GM21786 (cell line): ENCODE results near the gene AMIGO3.

Experiments used
- ATAC-seq: cut with Tn5 transposase; IDR thresholded peaks from one replicate; pipeline ENCODE4 v1.9.1; 2021; ENCODE audit not compliant: unreplicated experiment

AMIGO3 gene

DNA sequence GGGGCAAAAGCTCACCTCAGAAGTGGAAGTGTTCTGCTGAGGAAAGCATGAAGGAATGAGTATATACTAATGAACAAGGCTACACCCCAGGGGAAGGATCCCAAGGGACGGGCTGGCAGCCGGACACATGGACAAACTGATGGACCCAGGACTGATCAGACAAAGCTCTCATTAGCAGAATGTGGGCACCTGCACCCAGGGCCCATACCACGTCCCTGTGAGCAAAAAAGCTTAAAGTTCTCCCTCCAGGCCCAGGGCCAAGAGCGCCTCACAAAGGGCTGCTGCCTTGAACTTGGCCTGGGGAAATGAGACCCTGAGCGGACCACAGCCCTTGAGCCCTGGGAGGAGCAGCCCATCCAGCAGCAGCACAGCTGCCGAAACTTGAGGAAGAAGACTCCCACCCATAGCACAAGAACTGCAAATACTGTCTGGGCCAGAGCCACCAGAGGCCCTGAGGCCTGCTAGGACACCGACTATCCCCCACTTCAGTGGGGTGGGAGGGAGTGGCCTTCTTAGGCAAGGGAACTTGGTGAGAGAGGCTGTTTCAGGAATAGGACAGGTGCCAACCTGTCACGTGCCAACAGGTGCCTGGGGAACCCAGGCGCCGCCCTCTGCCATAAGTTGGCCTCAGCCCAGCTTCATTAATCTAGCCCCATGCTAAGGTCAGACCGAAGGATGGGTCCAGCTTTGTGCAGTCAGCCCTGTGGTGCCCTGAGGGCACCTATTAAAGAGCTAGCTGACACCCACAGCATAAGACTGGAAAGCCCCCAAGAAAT, 6.6 kb upstream of the AMIGO3 start:
- ATAC-seq: no peak

GRCh38 chr3:49724586-49724985, 5.1 kb upstream of the AMIGO3 start:
- ATAC-seq: no peak

DNA sequence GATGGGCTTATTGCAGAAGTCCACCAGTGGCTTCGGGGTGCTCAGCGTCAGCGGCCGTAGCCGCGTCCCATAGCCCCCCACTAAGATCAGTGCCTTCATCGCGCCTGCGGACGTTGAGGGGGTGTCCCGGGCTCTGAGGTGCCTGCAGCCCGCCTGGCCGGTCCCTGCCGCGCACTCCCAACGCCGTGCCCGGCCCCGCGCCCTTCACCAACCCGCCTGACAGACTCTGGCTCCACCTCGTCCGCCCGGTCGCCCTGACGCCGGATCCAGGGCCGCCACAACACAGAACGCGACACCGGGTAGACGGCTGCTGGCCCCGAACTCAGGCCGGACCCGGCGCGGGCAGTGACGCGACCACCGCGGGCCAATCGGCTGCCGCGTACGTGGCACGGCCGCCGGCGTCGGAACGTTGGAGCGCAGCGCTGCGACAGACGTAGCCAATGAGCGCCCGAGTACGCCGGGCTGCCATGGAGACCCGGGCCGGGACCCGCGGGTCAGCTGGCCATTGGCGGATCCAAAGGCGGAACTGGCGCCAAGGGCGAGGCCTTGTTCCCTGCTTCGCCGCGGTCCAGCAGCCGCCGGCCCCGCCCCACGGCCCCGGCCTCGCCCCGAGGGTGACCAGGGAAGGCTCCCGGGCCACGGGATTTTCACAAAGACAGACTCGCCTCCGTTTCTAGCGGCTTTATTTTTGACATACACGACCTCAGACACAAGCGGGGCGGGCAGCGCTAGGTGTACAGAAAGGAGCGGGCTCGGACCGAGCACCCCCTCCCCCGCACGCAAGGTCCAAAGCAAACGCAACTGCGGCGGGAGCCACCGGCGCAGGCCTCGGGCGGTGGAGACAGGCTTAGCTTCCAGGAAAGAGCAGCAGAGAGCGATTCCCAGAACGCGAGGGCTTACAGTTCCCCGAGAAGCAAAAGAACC, 4.4 kb upstream of the AMIGO3 start, which contains the start of gene GMPPB:
Gene GMPPB (minus strand): TSS at position 324 of the 924 bp plus-strand sequence. CDS start 225 bp downstream, at position 99.
- ATAC-seq: peak; percentile 72

- ATAC-seq: no peak
Measured at GRCh38 chr3:49723296-49723627, 3.8 kb upstream of the AMIGO3 start.

DNA sequence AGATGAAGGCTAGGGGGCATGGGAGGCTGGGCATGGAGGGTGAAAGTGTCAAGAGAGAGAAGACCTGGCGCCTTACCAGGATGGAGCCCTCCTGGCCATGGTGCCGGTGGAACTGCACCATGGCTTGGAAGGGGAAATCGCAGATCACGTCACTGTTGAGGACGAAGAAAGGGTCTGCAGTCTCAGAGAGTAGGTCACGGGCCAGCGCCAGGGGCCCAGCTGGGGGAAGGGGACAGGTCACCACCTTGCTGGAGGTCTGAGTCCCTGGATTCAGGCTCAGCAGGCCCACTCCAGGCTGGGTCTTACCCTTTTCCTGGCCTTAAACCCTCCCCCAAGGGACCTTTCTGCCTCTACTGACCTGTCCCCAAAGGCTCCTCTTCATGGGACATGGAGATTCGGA, 3.4 kb upstream of the AMIGO3 start:
- ATAC-seq: no peak

DNA sequence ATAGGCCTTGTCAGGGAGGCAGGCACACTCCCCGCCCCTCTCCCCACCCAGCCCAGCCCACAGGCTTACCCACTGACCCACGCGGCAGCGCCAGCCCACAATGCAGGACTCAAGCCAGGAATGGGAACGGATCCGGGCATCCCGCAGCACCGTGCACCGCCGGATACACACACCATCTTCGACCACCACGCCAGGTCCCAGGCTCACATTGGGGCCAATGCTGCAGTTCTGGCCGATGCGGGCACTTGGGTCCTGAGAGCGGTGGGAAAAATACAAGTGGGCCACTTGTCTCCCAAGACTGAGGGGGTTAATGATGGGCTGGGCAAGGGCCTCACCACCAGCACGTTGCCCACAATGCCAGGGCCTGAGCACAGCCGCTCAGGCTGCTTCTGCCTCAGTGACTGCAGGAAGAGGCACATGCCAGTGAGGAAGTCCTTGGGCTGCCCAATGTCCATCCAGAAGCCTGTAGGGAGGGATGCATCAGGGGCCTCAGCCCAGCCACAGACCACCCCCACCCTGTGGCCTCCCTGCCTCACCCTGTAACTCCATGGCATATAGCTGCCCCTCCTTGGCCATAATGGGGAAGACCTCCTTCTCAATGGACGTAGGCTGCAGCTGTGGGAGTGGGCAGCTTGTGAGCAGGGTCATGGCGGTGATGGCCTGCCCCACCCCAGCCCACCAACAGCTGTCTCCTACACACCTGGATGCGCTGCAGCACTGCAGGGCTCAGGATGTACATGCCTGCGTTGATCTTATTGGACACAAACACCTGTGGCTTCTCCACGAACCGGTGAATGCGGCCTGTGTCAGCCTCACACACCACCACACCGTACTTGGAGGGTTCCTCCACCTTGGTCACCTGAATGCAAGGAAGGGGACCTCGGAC, 2.7 kb upstream of the AMIGO3 start:
- no peak for ATAC-seq

GRCh38 chr3:49721596-49721895, 2.1 kb upstream of the AMIGO3 start:
- ATAC-seq: no peak

DNA sequence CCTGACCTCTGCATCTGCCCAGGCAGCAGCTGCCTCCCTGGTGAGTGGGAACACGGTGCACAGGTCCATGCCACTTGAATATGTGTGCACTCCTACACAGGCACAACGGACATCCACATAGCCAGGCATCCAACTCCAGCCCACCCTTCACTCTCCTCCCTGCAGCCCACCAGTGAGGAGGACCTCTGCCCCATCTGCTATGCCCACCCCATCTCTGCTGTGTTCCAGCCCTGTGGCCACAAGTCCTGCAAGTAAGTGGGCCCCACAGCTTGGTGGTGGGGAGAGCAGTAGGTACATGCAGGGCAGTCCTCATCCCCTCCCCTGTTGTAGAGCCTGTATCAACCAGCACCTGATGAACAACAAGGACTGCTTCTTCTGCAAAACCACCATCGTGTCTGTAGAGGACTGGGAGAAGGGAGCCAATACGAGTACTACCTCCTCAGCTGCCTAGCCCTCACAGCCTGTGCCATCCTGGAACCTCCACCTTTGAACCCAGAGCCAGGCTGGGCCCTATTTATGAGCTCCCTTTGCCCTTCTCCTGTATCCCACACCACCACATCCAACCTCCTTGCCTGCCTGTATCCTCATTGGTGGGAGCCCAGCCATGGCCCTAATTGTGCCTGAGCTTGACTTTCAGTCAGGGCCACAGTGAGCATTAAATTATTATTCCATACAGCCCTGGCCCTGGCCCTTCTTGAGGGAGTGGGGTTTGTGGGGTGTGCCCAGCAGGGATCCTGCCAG, 1.5 kb upstream of the AMIGO3 start:
- no peak for ATAC-seq

DNA sequence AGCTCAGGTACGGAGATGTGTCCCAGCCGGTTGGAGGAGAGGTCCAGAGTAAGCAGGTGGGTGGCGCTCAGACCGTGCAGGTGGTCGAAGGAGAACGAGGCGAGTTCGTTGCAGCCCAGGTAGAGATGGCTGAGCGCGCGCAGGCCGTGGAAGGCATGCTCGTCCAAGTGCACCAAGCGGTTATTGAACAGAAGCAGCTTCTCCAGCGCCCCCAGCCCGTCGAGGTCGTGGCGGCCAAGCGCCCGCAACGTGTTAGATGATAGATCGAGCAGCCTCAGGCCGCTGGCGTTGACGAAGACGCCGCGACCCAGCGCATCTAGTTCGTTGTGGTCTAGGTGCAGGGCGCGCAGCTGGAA, 648 bp downstream of the AMIGO3 start:
- ATAC-seq: no peak

- ATAC-seq: no peak
Measured at GRCh38 chr3:49717959-49718857, 1.3 kb downstream of the AMIGO3 start.

GRCh38 chr3:49717211-49717958, 2.1 kb downstream of the AMIGO3 start:
- ATAC-seq: no peak

DNA sequence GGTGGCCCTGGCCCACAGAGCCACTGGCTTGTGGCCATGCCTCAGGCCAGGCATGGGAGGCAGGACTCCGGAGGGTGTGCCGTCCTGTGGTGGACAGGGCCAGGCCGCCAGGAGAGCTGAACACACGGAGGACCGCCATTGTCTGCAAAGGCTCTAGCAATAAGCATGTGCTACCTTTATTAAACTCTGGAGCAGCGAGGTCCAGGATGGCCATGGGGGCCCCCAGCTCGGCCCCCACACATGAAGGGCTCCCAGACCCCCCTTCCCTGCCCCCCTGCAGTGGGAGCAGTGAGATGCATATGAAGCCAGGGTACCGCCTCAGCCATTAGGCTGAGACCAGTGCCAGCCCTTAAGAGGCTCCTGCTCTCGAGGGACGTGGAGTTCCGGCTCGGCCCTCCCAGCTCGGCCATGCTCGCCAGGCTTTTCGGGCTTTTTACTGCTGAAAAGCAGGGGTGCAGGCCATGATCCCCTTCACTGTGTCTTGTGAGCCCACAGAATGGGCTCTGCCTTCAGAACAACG, 2.7 kb downstream of the AMIGO3 start:
- ATAC-seq: no peak

- no peak for ATAC-seq
Measured at GRCh38 chr3:49716169-49716568, 3.3 kb downstream of the AMIGO3 start.

DNA sequence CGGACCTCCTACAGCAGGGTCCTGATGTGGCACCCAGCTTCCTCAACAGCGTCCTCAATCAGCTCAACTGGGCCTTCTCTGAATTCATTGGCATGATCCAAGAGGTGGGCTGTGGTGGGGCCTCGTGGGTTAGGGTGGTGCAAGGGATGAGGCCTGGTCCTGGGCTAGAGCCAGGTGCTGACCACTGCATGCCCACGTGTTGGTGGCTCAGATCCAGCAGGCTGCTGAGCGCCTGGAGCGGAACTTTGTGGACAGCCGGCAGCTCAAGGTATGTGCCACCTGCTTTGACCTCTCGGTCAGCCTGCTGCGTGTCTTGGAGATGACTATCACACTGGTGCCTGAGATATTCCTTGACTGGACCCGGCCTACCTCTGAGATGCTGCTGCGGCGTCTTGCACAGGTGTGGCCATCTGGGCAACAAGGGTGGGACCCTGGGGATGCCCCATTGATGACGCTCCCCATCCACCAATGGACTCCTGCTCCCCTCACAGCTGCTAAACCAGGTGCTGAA, 3.8 kb downstream of the AMIGO3 start:
- ATAC-seq: no peak

GRCh38 chr3:49714728-49715550, 4.5 kb downstream of the AMIGO3 start:
- no peak for ATAC-seq

DNA sequence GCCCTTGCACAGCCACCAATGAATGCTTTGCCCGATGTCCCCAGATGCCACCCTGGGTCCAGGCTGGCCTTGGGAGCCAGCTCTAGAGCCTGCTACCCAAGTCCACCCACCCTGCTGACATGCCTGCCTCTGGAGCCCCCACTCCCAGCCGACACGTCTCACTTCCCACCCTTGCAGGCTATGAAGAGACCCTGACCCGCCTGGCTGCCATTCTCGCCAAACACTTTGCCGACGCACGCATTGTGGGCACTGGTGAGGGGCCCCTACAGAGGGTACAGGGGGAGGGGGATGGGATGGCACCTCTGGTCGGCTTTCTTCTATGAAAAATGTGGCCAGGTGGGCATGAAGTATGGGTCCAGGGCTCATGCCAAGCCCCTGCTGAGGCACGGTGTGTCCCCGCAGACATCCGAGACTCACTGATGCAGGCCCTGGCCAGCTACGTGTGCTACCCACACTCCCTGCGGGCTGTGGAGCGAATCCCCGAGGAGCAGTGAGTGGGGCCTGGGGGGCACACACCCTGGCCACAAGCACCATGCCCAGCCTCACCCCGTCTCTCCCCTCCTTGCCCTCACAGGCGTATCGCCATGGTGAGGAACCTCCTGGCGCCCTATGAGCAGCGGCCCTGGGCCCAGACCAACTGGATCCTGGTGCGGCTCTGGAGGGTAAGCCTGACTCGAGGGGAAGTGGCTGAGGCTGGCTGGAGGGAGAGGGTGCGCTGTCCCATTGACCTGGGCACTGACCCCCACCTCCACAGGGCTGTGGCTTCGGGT, 6.0 kb downstream of the AMIGO3 start:
- ATAC-seq: no peak
